ENCODE results near the gene CCDC32. TPM values are rescaled to one million over a fixed set of nuclear protein-coding genes. Genes with fewer than 3 reads are reported as not detected.

Gene CCDC32
- total and polyA plus RNA-seq, 2 of the 13 experiments (the other 11 are each of a cell fraction or from before 2014, with no cell fraction given) = 10.8 to 23.2 TPM

- peak within 1 kb of the TSS; percentile 72 for H3K4me2 ChIP-seq (ENCODE audit: low read depth, low read length)
- H4K20me1 ChIP-seq (ENCODE audit: insufficient read depth, low read length) = no peaks in the 10 kb centered on the region
- DNase-seq (ENCODE audit: low spot score) (peak; percentile 84), FAIRE-seq (peak; percentile 78), ATAC-seq (peak; percentile 70)
- H3K36me3 ChIP-seq (replicated peaks in 1 of 2; ENCODE audit: control insufficient read depth in 1 of 2, insufficient read depth in 2 of 2, low read length in 2 of 2) = peaks cover 10 to 17% of the 10 kb centered on the region in 2 experiments; a peak in 4 of 5 replicates
- peaks cover 62% of the 10 kb centered on the region for H3K4me1 ChIP-seq (ENCODE audit: insufficient read depth, low read length)
- peak within 1 kb of the TSS; percentile 70 for H3K27ac ChIP-seq (ENCODE audit: extremely low read length, insufficient read depth, low read length)
- ChIA-PET POLR2A (interaction anchor here (0.7 to 1.8 kb wide), 9 partner anchors 12 to 547 kb away, joined by 3 to 16 read pairs (median 6); partner anchors contain the start of genes DNAJC17, INO80, RAD51 and ZFYVE19), CTCF (ENCODE audit: low intra/inter-chr PET ratio, low total read pairs) (no interaction called here)
- intact Hi-C loops (cut with micrococcal nuclease; ENCODE audit: unreplicated experiment) = loop anchor here (1.0 to 5.0 kb wide), 2 partner anchors 13 to 193 kb away; partner anchors contain the start of gene GCHFR
- peaks cover 28% of the 10 kb centered on the region for H3K79me2 ChIP-seq (ENCODE audit: insufficient read depth, low read length)
- 3% methylated on average over 20 of the region's 62 CpGs for WGBS (ENCODE audit: low lambda C conversion rate)
- in situ Hi-C loops (cut with HindIII; ENCODE audit: extremely low pct_ligation_motif_present, low pct_unique_long_range_greater_than_20kb) = no loop called here
- peak within 1 kb of the TSS; percentile 75 for H3K9ac ChIP-seq (ENCODE audit: insufficient read depth, low read depth, low read length)
- TSS peak; percentile 84 for BruUV-seq (replicated peaks)
- peak within 1 kb of the TSS; percentile 95 for H2AFZ ChIP-seq (ENCODE audit: low read length)
- H3K27me3 ChIP-seq (ENCODE audit: control insufficient read depth in 1 of 2, insufficient read depth in 2 of 2, low read length in 2 of 2) = no peaks in the 10 kb centered on the region; a peak in 1 of 5 replicates
- H3K9me3 ChIP-seq (ENCODE audit: low read length) = no peaks in the 10 kb centered on the region
- peak within 1 kb of the TSS; percentile 76 to 93 (median 86) for H3K4me3 ChIP-seq (replicated peaks in 1 of 3; ENCODE audit: insufficient read depth in 1 of 3, low read depth in 2 of 3, low read length in 3 of 3)
- TF ChIP-seq LBX2 (CRISPR knock-in tag; IDR thresholded peaks at IDR 0.05; ENCODE audit: borderline replicate concordance) (no peak), ZFP91 (CRISPR knock-in tag; IDR thresholded peaks at IDR 0.05; ENCODE audit: borderline replicate concordance) (peak; percentile 86; the same call in 1 of the 2 replicates), ZNF160 (CRISPR knock-in tag; IDR thresholded peaks at IDR 0.05) (no peak), EHMT2 (IDR thresholded peaks at IDR 0.05; ENCODE audit: borderline replicate concordance, low read depth, low read length) (no peak), EEA1 (CRISPR knock-in tag; IDR thresholded peaks at IDR 0.05; ENCODE audit: borderline replicate concordance) (no peak; the same call in 1 of the 2 replicates), MTERF4 (CRISPR knock-in tag; IDR thresholded peaks at IDR 0.05) (peak; percentile 62; the same call in 1 of the 2 replicates), BCLAF1 (IDR thresholded peaks at IDR 0.05) (no peak), ARNTL (CRISPR knock-in tag; IDR thresholded peaks at IDR 0.05) (no peak), BCL6 (CRISPR knock-in tag; IDR thresholded peaks at IDR 0.05) (0 out of 2 replicates have a peak, but pooled peaks have one; percentile 7), ZNF180 (CRISPR knock-in tag; IDR thresholded peaks at IDR 0.05; ENCODE audit: borderline replicate concordance, low read depth) (no peak), ZXDC (CRISPR knock-in tag; IDR thresholded peaks at IDR 0.05) (0 out of 2 replicates have a peak, but pooled peaks have one; percentile 67)
These were observed 4.5 kb upstream of the CCDC32 start, which contains the start of gene RPUSD2 for GRCh38 chr15:40569129-40569953. TSS of gene RPUSD2 (plus strand) at chr15:40569299. CDS start at chr15:40569338, 39 bp downstream.
